ENCODE measurements around the gene NHSL2. TPM values are rescaled to one million over a fixed set of nuclear protein-coding genes. Genes with fewer than 3 reads are reported as not detected.

The NHSL2 gene
- total RNA-seq, 1 donor from 2014 or later, result 4.0 TPM

DNA sequence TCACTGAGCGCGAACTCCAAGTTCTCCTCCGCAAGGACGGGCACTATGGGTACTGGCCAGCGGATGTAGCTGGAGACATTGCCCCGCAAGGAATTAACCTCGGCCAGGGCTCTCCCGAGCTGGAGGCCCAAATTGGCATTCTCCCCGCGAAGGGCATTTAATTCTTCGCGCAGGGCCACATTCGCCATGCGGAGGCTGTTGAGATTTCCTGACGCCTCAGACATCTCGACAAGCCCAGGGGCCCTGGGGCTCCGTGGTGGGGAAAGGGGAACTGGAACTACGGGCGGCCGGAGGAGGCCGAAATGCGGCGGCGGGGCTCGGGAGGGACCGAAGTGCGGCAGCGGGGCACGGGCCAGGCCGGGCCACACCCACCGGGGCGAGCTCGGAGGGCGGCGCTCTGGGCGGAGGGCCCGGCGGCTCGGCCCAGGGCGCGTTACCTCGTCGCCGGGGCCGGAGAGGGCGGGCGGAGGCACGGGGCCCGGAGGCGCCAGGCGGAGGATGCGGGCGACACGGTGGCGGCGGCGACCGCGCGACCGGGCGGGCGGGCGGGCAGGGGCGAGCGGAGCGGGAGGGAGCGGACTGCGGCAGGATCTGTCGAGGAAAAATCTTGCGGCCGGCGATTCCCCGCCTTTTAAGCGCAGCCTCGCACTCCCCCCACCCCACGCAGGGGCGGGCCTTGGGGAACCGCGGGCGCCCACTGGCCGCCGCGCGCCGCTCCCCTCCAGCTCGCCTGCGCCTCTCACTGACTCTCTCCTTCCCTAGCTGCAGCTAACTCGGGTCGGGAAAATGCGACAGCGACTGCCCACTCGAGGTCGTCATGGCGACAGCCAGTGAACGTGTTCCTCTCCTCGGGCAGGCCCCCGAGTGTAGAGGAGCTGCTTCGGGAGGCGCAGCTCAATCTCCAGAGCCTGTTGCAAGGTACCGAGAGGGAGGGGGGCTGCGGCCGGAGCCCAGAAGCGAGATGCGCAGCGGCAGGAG, 221.0 kb downstream of the NHSL2 start, which contains the start of gene RTL5:
Gene RTL5 (minus strand): TSS at position 599 of the 978 bp plus-strand sequence.
- TF ChIP-seq EZH2phosphoT487 (IDR thresholded peaks at IDR 0.05), result no peak
- TF ChIP-seq EZH2 (IDR thresholded peaks at IDR 0.05), result peak; percentile 54
- TF ChIP-seq, protein P1, sequence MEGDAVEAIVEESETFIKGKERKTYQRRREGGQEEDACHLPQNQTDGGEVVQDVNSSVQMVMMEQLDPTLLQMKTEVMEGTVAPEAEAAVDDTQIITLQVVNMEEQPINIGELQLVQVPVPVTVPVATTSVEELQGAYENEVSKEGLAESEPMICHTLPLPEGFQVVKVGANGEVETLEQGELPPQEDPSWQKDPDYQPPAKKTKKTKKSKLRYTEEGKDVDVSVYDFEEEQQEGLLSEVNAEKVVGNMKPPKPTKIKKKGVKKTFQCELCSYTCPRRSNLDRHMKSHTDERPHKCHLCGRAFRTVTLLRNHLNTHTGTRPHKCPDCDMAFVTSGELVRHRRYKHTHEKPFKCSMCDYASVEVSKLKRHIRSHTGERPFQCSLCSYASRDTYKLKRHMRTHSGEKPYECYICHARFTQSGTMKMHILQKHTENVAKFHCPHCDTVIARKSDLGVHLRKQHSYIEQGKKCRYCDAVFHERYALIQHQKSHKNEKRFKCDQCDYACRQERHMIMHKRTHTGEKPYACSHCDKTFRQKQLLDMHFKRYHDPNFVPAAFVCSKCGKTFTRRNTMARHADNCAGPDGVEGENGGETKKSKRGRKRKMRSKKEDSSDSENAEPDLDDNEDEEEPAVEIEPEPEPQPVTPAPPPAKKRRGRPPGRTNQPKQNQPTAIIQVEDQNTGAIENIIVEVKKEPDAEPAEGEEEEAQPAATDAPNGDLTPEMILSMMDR (IDR thresholded peaks at IDR 0.05), result no peak
- H3K9ac ChIP-seq, result no peak within 1 kb of the TSS
- H3K4me3 ChIP-seq, result peak within 1 kb of the TSS; percentile 53
- no peaks in the 10 kb centered on the region for H3K9me3 ChIP-seq (ENCODE audit: low read depth)
- H3K36me3 Mint-ChIP-seq, result peaks cover 34% of the 10 kb centered on the region
- peaks cover 27% of the 10 kb centered on the region for H3K4me1 Mint-ChIP-seq
- H3K4me3 Mint-ChIP-seq, result peak within 1 kb of the TSS; percentile 84
- peaks cover 43% of the 10 kb centered on the region for H3K27me3 ChIP-seq
- peaks cover 22% of the 10 kb centered on the region for H3K4me1 ChIP-seq
- no peak within 1 kb of the TSS for H2AFZ ChIP-seq (replicated peaks)
- peak within 1 kb of the TSS; percentile 81 for H3K4me2 ChIP-seq
- peaks cover 37% of the 10 kb centered on the region for H3K9me3 Mint-ChIP-seq
- no peaks in the 10 kb centered on the region for H3K79me2 ChIP-seq (ENCODE audit: low read depth)
- peak within 1 kb of the TSS; percentile 83 for H3K27ac Mint-ChIP-seq
- H3K27me3 Mint-ChIP-seq (ENCODE audit: insufficient read depth, low read depth), result peaks cover 3% of the 10 kb centered on the region
- H3F3A ChIP-seq (ENCODE audit: low read depth), result peaks cover 10% of the 10 kb centered on the region
- H3K36me3 ChIP-seq, result no peaks in the 10 kb centered on the region
- H4K20me1 ChIP-seq (ENCODE audit: low read depth), result no peaks in the 10 kb centered on the region
- DNase-seq (ENCODE audit: low spot score), result peak; percentile 91
- no peak within 1 kb of the TSS for H3K27ac ChIP-seq

GRCh38 chrX:72132456-72132855, 221.8 kb downstream of the NHSL2 start:
- Histone ChIP-seq H4K20me1 (ENCODE audit: low read depth) (no peaks in the 10 kb centered on the region), H3K4me3 (peak overlapping the region; percentile 53), H3F3A (ENCODE audit: low read depth) (peaks cover 10% of the 10 kb centered on the region), H3K79me2 (ENCODE audit: low read depth) (no peaks in the 10 kb centered on the region), H3K9ac (no peak overlapping the region), H3K36me3 (no peaks in the 10 kb centered on the region), H3K27ac (no peak overlapping the region), H2AFZ (replicated peaks) (no peak overlapping the region), H3K9me3 (ENCODE audit: low read depth) (no peaks in the 10 kb centered on the region), H3K27me3 (peaks cover 43% of the 10 kb centered on the region), H3K4me1 (peaks cover 14% of the 10 kb centered on the region), H3K4me2 (peak overlapping the region; percentile 81)
- Mint-ChIP-seq H3K27me3 (ENCODE audit: insufficient read depth, low read depth) (no peaks in the 10 kb centered on the region), H3K36me3 (peaks cover 34% of the 10 kb centered on the region), H3K4me1 (peaks cover 24% of the 10 kb centered on the region), H3K4me3 (peak overlapping the region; percentile 84), H3K27ac (no peak overlapping the region), H3K9me3 (peaks cover 37% of the 10 kb centered on the region)
- TF ChIP-seq EZH2 (IDR thresholded peaks at IDR 0.05), result no peak
- no peak for TF ChIP-seq EZH2phosphoT487 (IDR thresholded peaks at IDR 0.05)
- TF ChIP-seq, protein P1 (IDR thresholded peaks at IDR 0.05), result no peak
- no peak for DNase-seq (ENCODE audit: low spot score)

- Histone ChIP-seq H3K36me3 (no peaks in the 10 kb centered on the region), H3K4me1 (peaks cover 4% of the 10 kb centered on the region), H3F3A (ENCODE audit: low read depth) (peaks cover 10% of the 10 kb centered on the region), H3K4me3 (no peak overlapping the region), H2AFZ (replicated peaks) (no peak overlapping the region), H3K27me3 (peaks cover 39% of the 10 kb centered on the region), H3K9me3 (ENCODE audit: low read depth) (no peaks in the 10 kb centered on the region), H3K27ac (no peak overlapping the region), H3K79me2 (ENCODE audit: low read depth) (no peaks in the 10 kb centered on the region), H3K9ac (no peak overlapping the region), H4K20me1 (ENCODE audit: low read depth) (no peaks in the 10 kb centered on the region), H3K4me2 (no peak overlapping the region)
- TF ChIP-seq, protein P1 (IDR thresholded peaks at IDR 0.05), result no peak
- TF ChIP-seq EZH2phosphoT487 (IDR thresholded peaks at IDR 0.05) (no peak), EZH2 (IDR thresholded peaks at IDR 0.05) (no peak)
- Mint-ChIP-seq H3K27me3 (ENCODE audit: insufficient read depth, low read depth) (no peaks in the 10 kb centered on the region), H3K27ac (no peak overlapping the region), H3K36me3 (peaks cover 27% of the 10 kb centered on the region), H3K9me3 (peaks cover 30% of the 10 kb centered on the region), H3K4me3 (no peak overlapping the region), H3K4me1 (peaks cover 17% of the 10 kb centered on the region)
- DNase-seq (ENCODE audit: low spot score), result no peak
These were observed 223.4 kb downstream of the NHSL2 start for GRCh38 chrX:72133851-72134546.
